Kidney (tissue), 14 donors: Measurements from ENCODE around the gene AJM1. TPM values are rescaled to one million over a fixed set of nuclear protein-coding genes. Genes with fewer than 3 reads are reported as not detected.

Source experiments
- DNase-seq, 5 donors: peaks; one replicate each; pipeline ENCODE4 v3.0.0-alpha.2; 2013 to 2020
- FAIRE-seq: peaks from 2 replicates; lab custom pipeline; 2012; peaks lifted over from hg19 to GRCh38; lab: Jason Lieb, UNC
- H3K27ac ChIP-seq, 2 donors: one replicate each; pipeline ENCODE4 v1.7.0; 2013; ENCODE audit warnings: low read depth in 2 of 2, low read length in 2 of 2, inconsistent platforms in 1 of 2
- H3K27me3 ChIP-seq: one replicate; pipeline ENCODE4 v1.7.1; 2013; ENCODE audit warnings: low read length, inconsistent platforms; ENCODE audit not compliant: control insufficient read depth, insufficient read depth
- H3K36me3 ChIP-seq, 3 donors: one replicate each; pipeline versions ENCODE4 v1.7.0 to v1.7.1; 2013; ENCODE audit warnings: low read length in 3 of 3, control low read depth in 1 of 3, inconsistent platforms in 1 of 3; ENCODE audit not compliant: insufficient read depth in 3 of 3, control insufficient read depth in 2 of 3
- H3K4me1 ChIP-seq, 3 donors: one replicate each; pipeline versions ENCODE4 v1.7.0 to v1.7.1; 2013; ENCODE audit warnings: low read length in 3 of 3, inconsistent platforms in 1 of 3, low read depth in 1 of 3; ENCODE audit not compliant: control insufficient read depth in 2 of 3, insufficient read depth in 2 of 3
- H3K4me3 ChIP-seq, 3 donors: one replicate each; pipeline versions ENCODE4 v1.7.0 to v1.8.1; 2013; ENCODE audit warnings: low read length in 3 of 3, control low read depth in 1 of 3, inconsistent platforms in 1 of 3
- H3K9ac ChIP-seq, 3 donors: one replicate each; pipeline versions ENCODE4 v1.7.0 to v1.7.1; 2013; ENCODE audit warnings: low read length in 3 of 3, control low read depth in 1 of 3, inconsistent platforms in 1 of 3
- H3K9me3 ChIP-seq, 3 donors: one replicate each; pipeline versions ENCODE4 v1.7.0 to v1.7.1; 2013; ENCODE audit warnings: low read length in 3 of 3, control low read depth in 1 of 3, inconsistent platforms in 1 of 3; ENCODE audit not compliant: control insufficient read depth in 2 of 3, insufficient read depth in 1 of 3
- intact Hi-C: fragments of 100-400 bp; cut with DNase I; formaldehyde crosslinking; loops from one replicate; pipeline ENCODE4 v1.11.1; 2022
- polyA plus RNA-seq: library from polyadenylated mRNA; stranded (reverse); fragments of 350-450 nt; fragmentation: Illumina TruSeq; extraction: RNeasy Lipid Tissue Mini Kit (QIAGEN cat#74804); gene quantifications from one replicate; pipeline ENCODE4 v1.2.3, GENCODE V29; 2014; ENCODE audit warnings: low read depth, low replicate concordance; ENCODE audit not compliant: insufficient read depth
- total RNA-seq: library from RNA; stranded (reverse); fragmentation: NEBNext Ultra II Directional; extraction: Animal tissue kit (Norgen Biotek cat#: 25700); gene quantifications from one replicate; pipeline ENCODE4 v1.2.1, GENCODE V29; 2021
- TF ChIP-seq, protein P1 (sequence below): IDR thresholded peaks from 3 replicates; pipeline ENCODE4 v1.5.1; 2012; ENCODE audit warnings: mild to moderate bottlenecking, moderate library complexity, borderline replicate concordance; ENCODE audit not compliant: insufficient read depth; ENCODE audit errors: extremely low read depth
- donor health status: control.
- donor health status: control.
- donor health status: control.
- donor health status: control.
- donor health status: control.
- donor health status: DM: yes; HTN: yes; CAD: no.
- donor health status: Normal renal cell carcinoma (clear cell type).

The AJM1 gene
- total and polyA plus RNA-seq, 2 donors from 2014 or later = 2.5 to 5.3 TPM

DNA sequence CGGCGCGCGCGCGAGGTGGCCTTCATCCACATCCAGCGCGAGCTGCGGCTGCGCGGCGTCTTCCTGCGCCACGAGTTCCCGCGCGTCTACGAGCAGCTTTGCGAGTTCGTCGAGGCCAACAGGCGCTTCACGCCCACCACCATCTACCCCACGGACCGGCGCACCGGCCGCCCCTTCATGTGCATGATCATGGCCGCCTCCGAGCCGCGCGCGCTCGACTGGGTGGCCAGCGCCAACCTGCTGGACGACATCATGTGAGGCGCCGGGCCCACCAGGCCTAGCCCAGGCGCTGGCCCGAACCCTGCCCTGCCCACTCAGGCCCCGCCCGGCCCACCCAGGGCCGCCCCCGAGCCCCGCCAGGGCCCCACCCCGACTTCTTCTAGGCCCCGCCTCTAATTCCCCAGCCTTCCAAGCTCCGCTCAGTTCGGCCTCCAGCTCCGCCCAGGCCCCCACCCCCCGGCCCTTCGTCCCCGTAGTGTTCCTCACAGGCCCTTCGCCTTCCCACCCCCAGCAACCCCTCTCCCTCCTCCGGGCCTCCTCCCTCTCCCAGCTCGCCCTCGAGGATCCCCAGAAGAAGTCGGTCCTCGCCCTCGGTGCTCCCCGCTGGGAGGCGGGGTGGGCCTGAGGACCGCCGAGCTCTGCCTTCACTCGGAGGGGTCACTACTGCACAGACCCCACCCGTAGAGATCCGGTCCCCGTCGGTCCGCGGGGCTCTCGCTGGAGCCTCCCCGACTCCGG is 5.0 kb downstream of the AJM1 start:
- FAIRE-seq = no peak
- TF ChIP-seq, protein P1, sequence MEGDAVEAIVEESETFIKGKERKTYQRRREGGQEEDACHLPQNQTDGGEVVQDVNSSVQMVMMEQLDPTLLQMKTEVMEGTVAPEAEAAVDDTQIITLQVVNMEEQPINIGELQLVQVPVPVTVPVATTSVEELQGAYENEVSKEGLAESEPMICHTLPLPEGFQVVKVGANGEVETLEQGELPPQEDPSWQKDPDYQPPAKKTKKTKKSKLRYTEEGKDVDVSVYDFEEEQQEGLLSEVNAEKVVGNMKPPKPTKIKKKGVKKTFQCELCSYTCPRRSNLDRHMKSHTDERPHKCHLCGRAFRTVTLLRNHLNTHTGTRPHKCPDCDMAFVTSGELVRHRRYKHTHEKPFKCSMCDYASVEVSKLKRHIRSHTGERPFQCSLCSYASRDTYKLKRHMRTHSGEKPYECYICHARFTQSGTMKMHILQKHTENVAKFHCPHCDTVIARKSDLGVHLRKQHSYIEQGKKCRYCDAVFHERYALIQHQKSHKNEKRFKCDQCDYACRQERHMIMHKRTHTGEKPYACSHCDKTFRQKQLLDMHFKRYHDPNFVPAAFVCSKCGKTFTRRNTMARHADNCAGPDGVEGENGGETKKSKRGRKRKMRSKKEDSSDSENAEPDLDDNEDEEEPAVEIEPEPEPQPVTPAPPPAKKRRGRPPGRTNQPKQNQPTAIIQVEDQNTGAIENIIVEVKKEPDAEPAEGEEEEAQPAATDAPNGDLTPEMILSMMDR = no peak
- Histone ChIP-seq H3K9me3 (no peaks in the 10 kb centered on the region), H3K27ac (peak overlapping the region in 1 of 2 donors; percentile 47), H3K27me3 (peaks cover 3% of the 10 kb centered on the region), H3K4me3 (peak overlapping the region in 2 of 3 donors; percentile 51 to 74), H3K36me3 (no peaks in the 10 kb centered on the region), H3K4me1 (peaks cover 0 to 31% (median 0%) of the 10 kb centered on the region in 3 donors), H3K9ac (peak overlapping the region in 1 of 3 donors; percentile 37)
- peak; percentile 37 to 90 (median 68) for DNase-seq
- intact Hi-C loops = loop anchor here (10.0 kb wide), 1 partner anchor 98 kb away; the partner anchor contains the start of genes C8G and FBXW5

DNA sequence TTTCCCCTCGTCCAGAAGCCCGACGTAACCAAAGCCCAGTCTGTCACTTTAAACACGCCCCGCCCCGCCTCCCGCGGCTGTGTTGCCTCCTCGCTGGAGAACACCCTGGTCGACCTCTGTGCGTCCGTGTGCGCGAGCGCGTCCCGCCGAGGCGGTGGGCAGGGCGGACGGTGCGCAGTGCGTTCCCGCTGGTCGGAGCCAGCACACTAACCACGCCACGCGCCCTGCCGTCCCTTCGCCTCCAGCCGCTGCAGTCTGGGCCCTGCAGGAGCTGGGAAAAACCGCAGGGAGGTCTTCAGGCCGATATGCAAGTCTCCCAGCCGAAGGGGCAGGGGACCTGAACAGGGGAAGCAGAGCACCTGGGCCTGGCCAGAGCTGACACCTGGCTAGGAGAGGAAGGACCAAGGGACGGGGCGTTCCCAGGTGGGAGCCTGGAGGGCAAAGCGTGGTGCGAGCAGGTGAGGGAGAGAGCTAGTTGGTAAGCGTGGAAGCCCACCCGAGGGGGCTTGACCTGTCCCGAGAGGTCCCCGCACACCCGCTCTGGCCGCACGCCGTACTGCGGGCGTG is 5.6 kb downstream of the AJM1 start:
- Histone ChIP-seq H3K27ac (peak overlapping the region in 1 of 2 donors; percentile 47), H3K4me3 (peak overlapping the region; percentile 44 to 74 (median 51)), H3K36me3 (no peaks in the 10 kb centered on the region), H3K4me1 (peaks cover 0 to 28% (median 0%) of the 10 kb centered on the region in 3 donors), H3K27me3 (peaks cover 3% of the 10 kb centered on the region), H3K9ac (peak overlapping the region in 2 of 3 donors; percentile 1 to 37), H3K9me3 (no peaks in the 10 kb centered on the region)
- DNase-seq (peak; percentile 70 to 96 (median 79)), FAIRE-seq (no peak)
- TF ChIP-seq, protein P1 = no peak
- intact Hi-C loops = loop anchor here (10.0 kb wide), 1 partner anchor 97 kb away; the partner anchor contains the start of genes C8G and FBXW5

DNA sequence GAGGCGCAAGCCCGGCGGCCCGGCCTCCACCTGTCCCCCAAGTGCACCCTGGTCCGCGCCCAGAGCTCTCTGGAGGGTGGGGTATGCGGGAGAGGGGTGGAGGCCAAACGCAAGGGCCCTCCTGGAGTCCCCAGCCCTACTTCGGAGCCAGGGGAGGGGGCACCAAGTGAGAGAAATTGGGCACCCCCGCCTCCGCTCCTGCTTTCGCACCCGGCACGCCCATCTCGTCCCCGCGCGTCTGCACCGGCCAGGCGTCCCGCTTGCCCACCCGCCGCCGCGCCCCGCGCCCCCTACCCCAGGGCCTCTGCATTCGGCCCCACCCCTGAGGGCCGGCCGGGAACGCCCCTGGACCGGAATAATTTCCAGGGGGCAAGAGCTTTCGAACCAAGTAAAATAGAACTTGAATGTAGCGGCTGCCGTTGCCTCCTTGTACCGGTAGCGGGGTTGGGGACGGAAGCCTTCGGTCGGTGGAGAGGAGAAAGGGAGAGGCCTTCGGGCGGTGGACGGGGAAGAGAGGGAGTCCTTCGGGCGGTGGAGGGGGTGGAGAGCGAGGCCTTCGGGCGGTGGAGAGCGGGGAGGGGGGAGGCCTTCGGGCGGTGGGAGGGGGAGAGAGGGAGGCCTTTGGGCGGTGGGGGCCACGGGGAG is 6.2 kb downstream of the AJM1 start:
- intact Hi-C loops = loop anchor here (10.0 kb wide), 1 partner anchor 96 kb away; the partner anchor contains the start of genes C8G and FBXW5
- Histone ChIP-seq H3K4me3 (peak overlapping the region; percentile 50 to 74 (median 51)), H3K27ac (peak overlapping the region; percentile 86 to 88), H3K9me3 (no peaks in the 10 kb centered on the region), H3K9ac (peak overlapping the region in 2 of 3 donors; percentile 1 to 37), H3K36me3 (no peaks in the 10 kb centered on the region), H3K27me3 (peaks cover 3% of the 10 kb centered on the region), H3K4me1 (peaks cover 0 to 28% (median 0%) of the 10 kb centered on the region in 3 donors)
- no peak for FAIRE-seq
- DNase-seq = no peak
- TF ChIP-seq, protein P1 = no peak
